Suprapubic skin (tissue), 4 donors: ENCODE results near the gene SMG7. TPM values are rescaled to one million over a fixed set of nuclear protein-coding genes. Genes with fewer than 3 reads are reported as not detected.

ENCODE experiments used
- DNase-seq, 2 donors: peaks; one replicate each; pipeline ENCODE4 v3.0.0-alpha.2; 2019; ENCODE audit warnings: low spot score in 2 of 2
- H3K27ac ChIP-seq: fragments of 200-600 bp; sonication (generic); one replicate; pipeline ENCODE4 v1.5.1; 2019
- H3K27me3 ChIP-seq: fragments of 200-600 bp; sonication (generic); one replicate; pipeline ENCODE4 v1.5.1; 2019
- H3K36me3 ChIP-seq: fragments of 200-600 bp; sonication (generic); one replicate; pipeline ENCODE4 v1.5.1; 2019
- H3K4me1 ChIP-seq: fragments of 200-600 bp; sonication (generic); one replicate; pipeline ENCODE4 v1.5.1; 2019
- H3K4me3 ChIP-seq: fragments of 200-600 bp; sonication (generic); one replicate; pipeline ENCODE4 v1.5.1; 2019; ENCODE audit warnings: mild to moderate bottlenecking
- H3K9me3 ChIP-seq: fragments of 200-600 bp; sonication (generic); one replicate; pipeline ENCODE4 v1.5.1; 2019
- EP300 ChIP-seq: sonication (generic); formaldehyde crosslinking; IDR thresholded peaks from one replicate; pipeline ENCODE4 v1.6.1; 2017; ENCODE audit warnings: antibody characterized with exemption
- POLR2A ChIP-seq, 2 donors: fragments of 450-650 bp; IDR thresholded peaks; one replicate each; pipeline ENCODE4 v1.6.1; 2017; ENCODE audit warnings: antibody characterized with exemption in 2 of 2, mild to moderate bottlenecking in 2 of 2, moderate library complexity in 2 of 2
- POLR2AphosphoS5 ChIP-seq, 3 donors: sonication (generic); formaldehyde crosslinking; IDR thresholded peaks; one replicate each; pipeline ENCODE4 v1.6.1; 2017; ENCODE audit warnings: antibody characterized with exemption in 3 of 3
- WGBS: methylation state at CpG from one replicate; pipeline ENCODE4 v1.1.5; 2018; 5-methylcytosine and 5-hydroxymethylcytosine counted together
- total RNA-seq, 4 donors: library from RNA; depleted of rRNA; stranded (reverse); fragments of >200 nt; gene quantifications; one replicate each; pipeline ENCODE4 v1.1.0, GENCODE V29; 2016
- TF ChIP-seq, protein P1 (sequence below), 2 donors: fragments of 200-600 bp in 1 of 2; fragments of 450-650 bp in 1 of 2; sonication (generic) in 1 of 2; IDR thresholded peaks; one replicate each; pipeline ENCODE4 v1.5.1; 2016 to 2019; ENCODE audit warnings: antibody characterized with exemption in 2 of 2, mild to moderate bottlenecking in 1 of 2, moderate library complexity in 1 of 2

Gene SMG7
- total RNA-seq, 4 donors from 2014 or later, result 34.4 to 65.3 (median 41.8) TPM

DNA sequence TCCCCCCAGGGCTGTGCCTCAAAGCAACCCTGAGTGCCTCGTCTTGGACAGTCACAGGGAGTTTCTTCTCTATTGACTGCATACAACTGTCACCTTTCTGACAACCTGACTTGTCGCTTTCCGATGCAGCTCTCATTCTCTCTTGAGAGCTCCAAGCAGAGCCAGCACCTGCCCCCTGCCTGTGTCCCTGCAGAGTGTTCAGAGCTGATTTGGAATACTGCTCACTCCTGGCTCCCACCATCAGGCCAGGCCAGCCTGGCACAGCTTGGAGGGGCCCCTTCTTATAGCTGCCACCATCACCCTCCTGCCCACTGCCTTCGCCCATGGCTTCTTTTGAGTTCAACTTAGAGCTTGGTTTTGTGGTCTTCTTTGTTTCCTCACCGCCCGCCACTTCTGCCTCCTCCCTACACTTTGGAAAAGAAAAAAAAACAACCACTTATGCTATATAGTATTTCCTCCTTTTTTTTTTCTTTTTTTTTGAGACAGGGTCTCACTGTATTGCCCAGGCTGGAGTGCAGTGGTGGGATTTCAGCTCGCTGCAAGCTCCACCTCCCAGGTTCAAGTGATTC is 105.7 kb downstream of the SMG7 start:
- Histone ChIP-seq H3K4me1 (no peaks in the 10 kb centered on the region), H3K36me3 (no peaks in the 10 kb centered on the region), H3K9me3 (no peaks in the 10 kb centered on the region), H3K27me3 (no peaks in the 10 kb centered on the region), H3K4me3 (no peak overlapping the region), H3K27ac (no peak overlapping the region)
- no peak for DNase-seq
- TF ChIP-seq EP300, result no peak
- TF ChIP-seq, protein P1, sequence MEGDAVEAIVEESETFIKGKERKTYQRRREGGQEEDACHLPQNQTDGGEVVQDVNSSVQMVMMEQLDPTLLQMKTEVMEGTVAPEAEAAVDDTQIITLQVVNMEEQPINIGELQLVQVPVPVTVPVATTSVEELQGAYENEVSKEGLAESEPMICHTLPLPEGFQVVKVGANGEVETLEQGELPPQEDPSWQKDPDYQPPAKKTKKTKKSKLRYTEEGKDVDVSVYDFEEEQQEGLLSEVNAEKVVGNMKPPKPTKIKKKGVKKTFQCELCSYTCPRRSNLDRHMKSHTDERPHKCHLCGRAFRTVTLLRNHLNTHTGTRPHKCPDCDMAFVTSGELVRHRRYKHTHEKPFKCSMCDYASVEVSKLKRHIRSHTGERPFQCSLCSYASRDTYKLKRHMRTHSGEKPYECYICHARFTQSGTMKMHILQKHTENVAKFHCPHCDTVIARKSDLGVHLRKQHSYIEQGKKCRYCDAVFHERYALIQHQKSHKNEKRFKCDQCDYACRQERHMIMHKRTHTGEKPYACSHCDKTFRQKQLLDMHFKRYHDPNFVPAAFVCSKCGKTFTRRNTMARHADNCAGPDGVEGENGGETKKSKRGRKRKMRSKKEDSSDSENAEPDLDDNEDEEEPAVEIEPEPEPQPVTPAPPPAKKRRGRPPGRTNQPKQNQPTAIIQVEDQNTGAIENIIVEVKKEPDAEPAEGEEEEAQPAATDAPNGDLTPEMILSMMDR (IDR thresholded peaks at IDR 0.05), result no peak
- no peak for TF ChIP-seq POLR2A (IDR thresholded peaks at IDR 0.05)
- no peak for TF ChIP-seq POLR2AphosphoS5 (IDR thresholded peaks at IDR 0.05)
- WGBS, result 85% methylated on average over 7 of the region's 7 CpGs

DNA sequence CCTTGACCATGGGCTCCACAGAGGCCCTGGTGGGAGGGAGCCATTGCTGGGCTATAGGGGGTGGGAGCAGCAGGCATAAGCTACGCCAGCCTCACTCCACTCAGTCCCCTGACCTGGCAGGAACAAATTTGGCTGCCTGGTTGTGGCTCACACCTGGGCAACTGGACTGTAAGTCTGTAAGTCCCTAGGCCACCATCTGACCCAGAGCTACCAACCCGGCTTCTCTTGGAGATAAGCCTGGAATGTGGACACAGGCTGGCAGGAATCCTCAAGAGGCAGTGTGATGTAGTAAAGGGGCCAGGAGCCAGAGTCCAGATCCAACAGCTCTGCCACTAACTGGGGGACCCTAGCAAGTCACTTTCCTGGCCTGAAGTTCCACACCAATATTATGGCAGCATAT is 106.6 kb downstream of the SMG7 start:
- WGBS, result no CpG with 5 or more reads among the region's 2 CpGs
- H3K27me3 ChIP-seq, result no peaks in the 10 kb centered on the region
- TF ChIP-seq, protein P1 (IDR thresholded peaks at IDR 0.05), result no peak
- TF ChIP-seq POLR2AphosphoS5 (IDR thresholded peaks at IDR 0.05) (no peak), POLR2A (IDR thresholded peaks at IDR 0.05) (no peak), EP300 (no peak)
- no peaks in the 10 kb centered on the region for H3K4me1 ChIP-seq
- DNase-seq, result no peak
- no peaks in the 10 kb centered on the region for H3K9me3 ChIP-seq
- H3K27ac ChIP-seq, result no peak overlapping the region
- no peaks in the 10 kb centered on the region for H3K36me3 ChIP-seq
- H3K4me3 ChIP-seq, result no peak overlapping the region

DNA sequence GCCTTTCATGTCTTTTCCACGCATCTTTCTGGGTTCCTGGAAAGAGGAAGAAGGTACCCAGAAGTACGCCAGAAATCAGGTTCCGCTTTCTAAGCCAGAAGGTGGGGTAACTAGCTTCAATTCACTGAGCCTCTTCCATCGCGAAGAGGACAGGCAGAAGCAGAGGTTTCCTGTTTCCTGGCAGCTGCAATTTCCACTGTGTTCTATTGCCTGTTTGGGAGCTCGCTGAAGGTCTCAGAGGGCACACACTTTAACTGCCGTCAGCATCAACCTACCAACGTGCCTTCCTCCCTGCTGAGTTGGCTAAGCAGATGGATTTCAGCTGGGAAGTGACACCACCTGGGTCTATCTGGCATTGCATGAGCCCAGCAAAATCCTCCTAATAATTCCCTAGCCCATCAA is 108.0 kb downstream of the SMG7 start:
- DNase-seq, result no peak

DNA sequence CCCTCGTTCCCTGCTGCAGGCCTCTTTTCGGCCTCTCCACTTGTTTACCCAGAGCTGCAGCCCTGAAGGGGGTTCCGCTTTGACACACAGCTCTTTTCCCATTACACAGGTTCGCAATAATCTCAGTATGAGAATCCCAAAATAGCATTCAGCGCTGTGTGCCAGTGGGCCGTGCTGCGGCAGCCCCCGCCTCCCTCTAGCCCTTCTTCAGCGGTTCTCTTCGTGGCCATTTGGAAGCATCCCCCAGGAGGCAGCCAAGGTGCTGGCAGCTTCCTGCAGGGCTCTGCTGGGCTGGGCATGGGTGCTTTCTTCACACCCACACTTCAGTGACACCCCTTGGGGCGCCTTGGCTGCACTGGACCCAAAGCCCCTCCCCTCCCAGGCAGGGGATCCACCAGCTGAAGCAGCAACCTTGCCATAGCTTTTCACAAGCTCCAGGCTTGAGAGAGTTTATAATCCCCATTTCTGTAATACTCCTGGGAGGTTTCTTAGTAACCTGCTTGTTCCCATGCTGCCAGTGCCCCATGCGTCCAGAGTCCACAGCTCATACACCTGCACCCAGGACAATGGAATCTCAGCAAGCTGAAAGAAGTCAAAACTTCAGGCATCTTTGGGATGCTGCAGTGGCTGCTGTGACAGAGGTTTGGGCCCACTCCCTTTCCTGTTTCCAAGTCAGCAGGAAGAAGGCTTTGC is 109.9 kb downstream of the SMG7 start:
- no peak overlapping the region for H3K27ac ChIP-seq
- no peaks in the 10 kb centered on the region for H3K4me1 ChIP-seq

More for the DNA sequence above, 108.0 kb downstream of the SMG7 start:
- Histone ChIP-seq H3K27ac (no peak overlapping the region), H3K4me1 (no peaks in the 10 kb centered on the region), H3K9me3 (no peaks in the 10 kb centered on the region), H3K36me3 (no peaks in the 10 kb centered on the region), H3K27me3 (no peaks in the 10 kb centered on the region), H3K4me3 (no peak overlapping the region)
- 63% methylated on average over 8 of the region's 8 CpGs for WGBS
- no peak for TF ChIP-seq EP300
- TF ChIP-seq POLR2AphosphoS5 (IDR thresholded peaks at IDR 0.05), result no peak
- no peak for TF ChIP-seq POLR2A (IDR thresholded peaks at IDR 0.05)
- TF ChIP-seq, protein P1 (IDR thresholded peaks at IDR 0.05), result no peak

DNA sequence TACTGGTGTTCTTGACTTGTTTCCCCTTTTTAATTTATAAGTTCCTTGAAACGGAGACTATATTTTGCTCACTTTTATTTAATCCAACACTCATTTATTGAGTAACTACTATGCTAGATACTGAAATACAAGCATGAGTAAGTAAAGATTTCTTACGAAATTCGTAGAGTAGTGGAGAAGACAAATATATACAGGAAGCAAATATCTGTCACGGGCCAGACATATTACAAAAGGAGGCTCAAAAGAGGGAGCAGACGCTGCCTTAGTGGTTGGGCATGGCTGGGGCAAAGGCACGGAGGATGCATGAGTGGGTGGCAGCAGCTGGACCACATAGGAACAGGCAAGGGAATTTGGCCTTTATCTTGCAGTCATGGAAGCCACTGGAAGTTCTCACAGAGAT is 111.2 kb downstream of the SMG7 start:
- DNase-seq, result no peak
- Histone ChIP-seq H3K4me1 (no peaks in the 10 kb centered on the region), H3K9me3 (no peaks in the 10 kb centered on the region), H3K36me3 (no peaks in the 10 kb centered on the region), H3K4me3 (no peak overlapping the region), H3K27ac (no peak overlapping the region), H3K27me3 (no peaks in the 10 kb centered on the region)
- WGBS, result 86% methylated on average over 6 of the region's 6 CpGs
- TF ChIP-seq EP300 (no peak), POLR2AphosphoS5 (IDR thresholded peaks at IDR 0.05) (no peak), POLR2A (IDR thresholded peaks at IDR 0.05) (no peak)
- TF ChIP-seq, protein P1 (IDR thresholded peaks at IDR 0.05), result no peak

More for the DNA sequence above, 109.9 kb downstream of the SMG7 start:
- TF ChIP-seq EP300 (no peak), POLR2A (IDR thresholded peaks at IDR 0.05) (no peak), POLR2AphosphoS5 (IDR thresholded peaks at IDR 0.05) (no peak)
- TF ChIP-seq, protein P1 (IDR thresholded peaks at IDR 0.05), result no peak
- Histone ChIP-seq H3K4me3 (no peak overlapping the region), H3K36me3 (no peaks in the 10 kb centered on the region), H3K27me3 (no peaks in the 10 kb centered on the region), H3K9me3 (no peaks in the 10 kb centered on the region)
- DNase-seq, result no peak
- 90% methylated on average over 10 of the region's 12 CpGs for WGBS
